ENCODE data around the gene ZNF143. TPM values are rescaled to one million over a fixed set of nuclear protein-coding genes. Genes with fewer than 3 reads are reported as not detected.

Gene ZNF143
- 28.2 TPM for total RNA-seq (ENCODE audit: unreplicated experiment)
- long read RNA-seq, transcript ZNF143-203 (16 exons, 2,947 nt): major isoform, 6 of 17 reads
- long read RNA-seq, partial matches to known transcripts: 2 of 17 reads
- long read RNA-seq, other reads (novel, unspliced or antisense): 5 of 17 reads

GRCh38 chr11:9460322-9461062 is at the start of gene ZNF143:
Gene ZNF143 (plus strand): TSS chr11:9461012. CDS start chr11:9471309, 10,297 bp downstream.
- peaks cover 4% of the 10 kb centered on the region for H3K27me3 Mint-ChIP-seq (ENCODE audit: unreplicated experiment)
- no peak for TF ChIP-seq CTCF (IDR thresholded peaks at IDR 0.05; ENCODE audit: partially characterized antibody, unreplicated experiment)
- peak within 1 kb of the TSS; percentile 98 for H3K27ac Mint-ChIP-seq (ENCODE audit: unreplicated experiment)
- H3K4me1 Mint-ChIP-seq (ENCODE audit: low read depth, unreplicated experiment): peaks cover 8% of the 10 kb centered on the region
- H3K9me3 Mint-ChIP-seq (ENCODE audit: unreplicated experiment): peaks cover 16% of the 10 kb centered on the region
- peak; percentile 99 for DNase-seq
- H3K4me3 Mint-ChIP-seq (ENCODE audit: unreplicated experiment): peak within 1 kb of the TSS; percentile 98
- H3K36me3 Mint-ChIP-seq (ENCODE audit: unreplicated experiment): no peaks in the 10 kb centered on the region

GRCh38 chr11:9428706-9429105 is 32.1 kb upstream of the ZNF143 start:
- no peaks in the 10 kb centered on the region for H3K4me1 Mint-ChIP-seq (ENCODE audit: low read depth, unreplicated experiment)
- no peak overlapping the region for H3K27ac Mint-ChIP-seq (ENCODE audit: unreplicated experiment)
- no peaks in the 10 kb centered on the region for H3K27me3 Mint-ChIP-seq (ENCODE audit: unreplicated experiment)
- H3K9me3 Mint-ChIP-seq (ENCODE audit: unreplicated experiment): no peaks in the 10 kb centered on the region
- TF ChIP-seq CTCF (IDR thresholded peaks at IDR 0.05; ENCODE audit: partially characterized antibody, unreplicated experiment): no peak
- no peak for DNase-seq
- H3K36me3 Mint-ChIP-seq (ENCODE audit: unreplicated experiment): no peaks in the 10 kb centered on the region
- no peak overlapping the region for H3K4me3 Mint-ChIP-seq (ENCODE audit: unreplicated experiment)

GRCh38 chr11:9438611-9439010 is 22.2 kb upstream of the ZNF143 start:
- Mint-ChIP-seq H3K4me3 (ENCODE audit: unreplicated experiment) (no peak overlapping the region), H3K27ac (ENCODE audit: unreplicated experiment) (no peak overlapping the region), H3K9me3 (ENCODE audit: unreplicated experiment) (no peaks in the 10 kb centered on the region), H3K4me1 (ENCODE audit: low read depth, unreplicated experiment) (no peaks in the 10 kb centered on the region), H3K27me3 (ENCODE audit: unreplicated experiment) (peaks cover 2% of the 10 kb centered on the region), H3K36me3 (ENCODE audit: unreplicated experiment) (no peaks in the 10 kb centered on the region)
- TF ChIP-seq CTCF (IDR thresholded peaks at IDR 0.05; ENCODE audit: partially characterized antibody, unreplicated experiment): no peak
- no peak for DNase-seq

- no peak overlapping the region for H3K27ac Mint-ChIP-seq (ENCODE audit: unreplicated experiment)
- H3K4me3 Mint-ChIP-seq (ENCODE audit: unreplicated experiment): no peak overlapping the region
- H3K9me3 Mint-ChIP-seq (ENCODE audit: unreplicated experiment): no peaks in the 10 kb centered on the region
- no peak for TF ChIP-seq CTCF (IDR thresholded peaks at IDR 0.05; ENCODE audit: partially characterized antibody, unreplicated experiment)
- H3K4me1 Mint-ChIP-seq (ENCODE audit: low read depth, unreplicated experiment): no peaks in the 10 kb centered on the region
- no peak for DNase-seq
- no peaks in the 10 kb centered on the region for H3K27me3 Mint-ChIP-seq (ENCODE audit: unreplicated experiment)
- H3K36me3 Mint-ChIP-seq (ENCODE audit: unreplicated experiment): no peaks in the 10 kb centered on the region
Measured at GRCh38 chr11:9446230-9446629, 14.6 kb upstream of the ZNF143 start.
